HG03095 (cell line): ENCODE data around the gene APPBP2.
"Not testable (repeated sequence)": the region's sequence is repeated elsewhere in the genome, so short reads cannot be mapped to it uniquely, and the experiment has no call there.

ENCODE experiments used
- ATAC-seq: cut with Tn5 transposase; IDR thresholded peaks from one replicate; pipeline ENCODE4 v1.9.1; 2021; ENCODE audit warnings: moderate library complexity; ENCODE audit not compliant: unreplicated experiment

The APPBP2 gene

DNA sequence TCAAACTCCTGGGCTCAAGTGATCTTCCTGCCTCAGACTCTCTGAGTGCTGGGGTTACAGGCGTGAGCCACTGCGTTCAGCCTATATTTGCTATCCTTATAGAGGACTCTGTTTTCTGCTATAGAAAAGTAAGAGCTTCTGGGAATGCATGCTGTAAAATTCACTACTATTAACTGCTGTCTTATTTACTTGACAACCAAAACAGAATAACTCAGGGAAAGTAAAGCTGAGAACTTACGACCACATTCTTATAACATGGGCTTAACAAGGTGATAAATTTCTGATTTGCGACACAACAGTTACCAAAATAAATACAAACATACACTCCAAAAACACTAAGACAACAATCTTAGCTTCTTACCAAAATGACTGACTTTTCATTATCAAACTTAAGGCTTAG, 23.9 kb downstream of the APPBP2 start:
- no peak for ATAC-seq

GRCh38 chr17:60501589-60501988, 24.5 kb downstream of the APPBP2 start:
- ATAC-seq, result no peak

GRCh38 chr17:60496041-60496440, 30.0 kb downstream of the APPBP2 start:
- ATAC-seq, result no peak

GRCh38 chr17:60495260-60495659, 30.8 kb downstream of the APPBP2 start:
- ATAC-seq, result no peak

GRCh38 chr17:60493847-60494321, 32.2 kb downstream of the APPBP2 start:
- no peak for ATAC-seq

DNA sequence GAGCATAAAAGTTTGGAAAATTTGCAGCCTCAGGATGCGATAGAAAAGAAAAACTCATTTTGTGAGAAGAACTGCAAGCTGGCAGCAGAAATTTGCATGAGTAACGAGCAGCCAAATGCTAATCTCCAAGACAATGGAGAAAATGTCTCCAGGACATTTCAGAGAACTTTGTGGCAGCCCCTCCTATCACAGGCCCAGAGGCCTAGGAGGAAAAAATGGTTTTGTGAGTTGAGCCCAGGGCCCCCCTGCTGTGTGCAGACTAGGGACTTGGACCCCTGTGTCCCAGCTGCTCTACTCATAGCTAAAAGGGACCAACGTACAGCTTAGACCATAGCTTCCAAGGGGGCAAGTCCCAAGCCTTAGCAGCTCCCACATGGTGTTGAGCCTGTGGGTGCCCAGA, 34.3 kb downstream of the APPBP2 start:
- ATAC-seq, result no peak

DNA sequence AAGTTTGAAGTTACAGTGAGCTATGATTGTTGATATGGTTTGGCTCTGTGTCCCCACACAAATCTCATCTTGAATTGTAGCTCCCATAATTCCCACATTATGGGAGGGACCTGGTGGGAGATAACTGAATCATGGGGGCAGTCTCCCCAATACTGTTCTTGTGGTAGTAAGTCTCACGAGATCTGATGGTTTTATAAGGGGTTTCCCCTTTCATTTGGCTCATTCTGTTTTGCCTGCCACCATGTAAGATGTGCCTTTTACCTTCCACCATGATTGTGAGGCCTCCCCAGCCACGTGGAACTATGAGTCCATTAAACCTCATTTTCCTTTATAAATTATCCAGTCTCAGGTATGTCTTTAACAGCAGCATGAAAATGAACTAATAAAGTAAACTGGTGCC, 35.4 kb downstream of the APPBP2 start:
- not testable (repeated sequence) for ATAC-seq

DNA sequence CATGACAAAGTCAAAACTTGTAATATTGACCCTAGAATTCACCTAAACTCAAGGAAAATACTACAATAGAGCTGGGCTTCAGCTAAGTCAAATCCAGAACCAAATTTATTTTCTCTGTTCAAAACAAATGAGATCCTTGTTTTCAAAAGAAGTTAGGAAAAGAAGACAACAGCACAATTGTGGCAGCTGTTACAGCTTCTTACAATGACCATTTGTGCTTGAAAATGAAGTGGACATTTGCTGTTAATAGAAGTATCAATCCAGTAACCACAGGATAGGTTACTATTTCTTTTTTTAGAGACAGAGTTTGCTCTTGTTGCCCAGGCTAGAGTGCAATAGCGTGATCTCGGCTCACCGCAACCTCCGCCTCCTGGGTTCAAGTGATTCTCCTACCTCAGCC, 44.4 kb downstream of the APPBP2 start:
- no peak for ATAC-seq

DNA sequence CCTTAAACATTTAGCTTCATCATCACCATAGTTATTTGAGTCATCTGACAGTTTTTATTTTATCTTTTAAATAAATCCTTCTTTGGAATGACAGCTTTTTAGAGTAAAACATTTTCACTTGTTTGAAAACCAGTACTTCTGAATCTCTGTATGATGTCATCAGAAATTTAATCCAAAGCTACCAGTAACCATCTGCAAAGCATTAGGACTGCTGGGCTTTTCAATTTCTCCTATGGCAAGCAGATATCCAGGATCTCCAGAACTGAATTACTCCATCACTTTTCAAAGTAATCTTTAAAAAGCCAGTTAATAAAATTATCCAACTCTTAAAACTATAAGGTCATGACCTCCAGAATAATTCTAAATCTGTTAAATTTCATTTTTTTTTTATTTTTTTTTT, 52.3 kb downstream of the APPBP2 start:
- no peak for ATAC-seq

DNA sequence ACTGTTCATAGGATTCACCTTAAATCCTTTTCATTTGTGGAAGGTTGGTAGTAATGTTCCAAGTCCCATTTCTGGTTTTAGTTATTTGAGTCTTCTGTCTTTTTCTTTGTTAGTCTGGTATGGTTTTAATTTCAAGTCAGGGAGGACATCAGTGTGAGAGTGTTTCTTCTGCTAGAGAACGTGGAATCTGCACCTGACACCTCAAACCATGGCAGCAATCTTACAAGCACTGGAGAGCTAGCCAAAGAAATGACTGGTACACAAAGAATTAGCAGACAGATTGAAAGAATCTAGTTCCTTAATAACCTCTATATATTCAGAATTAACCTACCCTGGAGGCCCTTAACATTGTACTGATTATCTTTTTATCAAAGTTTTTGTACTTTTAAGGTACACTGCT, 53.6 kb downstream of the APPBP2 start:
- no peak for ATAC-seq

DNA sequence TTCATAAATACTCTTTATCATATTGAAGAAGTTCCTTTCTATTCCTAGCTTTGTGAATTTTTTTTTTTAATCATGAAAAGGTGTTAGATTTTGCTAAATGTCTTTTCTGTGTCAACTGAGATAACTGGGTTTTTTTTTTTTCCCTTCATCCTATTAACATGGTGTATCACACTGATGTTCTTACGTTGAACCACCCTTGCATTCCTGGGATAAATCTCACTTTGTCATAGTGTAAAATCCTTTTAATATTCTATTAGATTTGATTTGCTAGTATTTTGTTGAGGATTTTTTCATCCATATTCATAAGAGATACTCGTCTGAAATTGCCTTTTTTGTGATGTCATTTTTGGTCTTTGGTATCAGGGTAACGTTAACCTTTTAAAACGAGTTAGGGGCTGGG, 54.6 kb downstream of the APPBP2 start:
- ATAC-seq, result no peak

DNA sequence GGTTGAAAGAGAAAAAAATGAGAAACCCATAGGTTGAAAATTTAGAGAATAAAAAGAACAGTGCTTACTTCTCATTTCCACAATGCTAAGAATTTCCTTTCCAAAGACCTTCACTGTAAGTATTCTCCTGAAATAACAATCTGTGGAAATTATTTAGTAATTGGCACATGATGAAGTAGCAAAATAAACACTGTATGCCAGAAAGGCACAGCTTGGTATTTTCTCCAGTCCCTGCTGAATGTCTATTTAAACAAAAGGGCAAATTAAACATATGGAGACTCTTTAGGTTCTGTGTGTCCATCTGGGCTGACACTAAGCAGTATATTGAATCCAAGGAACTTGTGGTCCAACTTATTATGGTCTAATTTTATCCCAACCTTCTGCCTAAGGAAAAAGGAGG, 57.7 kb downstream of the APPBP2 start:
- no peak for ATAC-seq

DNA sequence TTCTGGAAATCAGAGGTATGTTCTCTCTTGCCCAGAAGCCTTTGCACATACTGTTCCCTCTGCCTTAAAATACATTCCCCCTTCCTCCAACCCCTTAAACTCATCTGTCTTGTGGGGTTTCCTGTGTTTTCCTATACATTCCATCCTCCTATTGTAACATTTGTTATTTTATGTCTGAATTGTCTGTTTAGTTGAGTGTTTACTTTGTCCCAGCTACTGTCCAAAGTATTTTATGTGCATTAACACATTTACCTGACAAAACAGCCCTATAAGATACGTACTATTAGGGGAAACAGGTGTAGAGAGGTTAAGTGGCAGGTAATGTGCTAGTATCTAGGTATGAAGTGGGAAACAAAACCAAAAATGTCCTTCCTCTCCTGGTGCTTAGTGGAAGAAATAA, 61.7 kb downstream of the APPBP2 start:
- ATAC-seq, result no peak

DNA sequence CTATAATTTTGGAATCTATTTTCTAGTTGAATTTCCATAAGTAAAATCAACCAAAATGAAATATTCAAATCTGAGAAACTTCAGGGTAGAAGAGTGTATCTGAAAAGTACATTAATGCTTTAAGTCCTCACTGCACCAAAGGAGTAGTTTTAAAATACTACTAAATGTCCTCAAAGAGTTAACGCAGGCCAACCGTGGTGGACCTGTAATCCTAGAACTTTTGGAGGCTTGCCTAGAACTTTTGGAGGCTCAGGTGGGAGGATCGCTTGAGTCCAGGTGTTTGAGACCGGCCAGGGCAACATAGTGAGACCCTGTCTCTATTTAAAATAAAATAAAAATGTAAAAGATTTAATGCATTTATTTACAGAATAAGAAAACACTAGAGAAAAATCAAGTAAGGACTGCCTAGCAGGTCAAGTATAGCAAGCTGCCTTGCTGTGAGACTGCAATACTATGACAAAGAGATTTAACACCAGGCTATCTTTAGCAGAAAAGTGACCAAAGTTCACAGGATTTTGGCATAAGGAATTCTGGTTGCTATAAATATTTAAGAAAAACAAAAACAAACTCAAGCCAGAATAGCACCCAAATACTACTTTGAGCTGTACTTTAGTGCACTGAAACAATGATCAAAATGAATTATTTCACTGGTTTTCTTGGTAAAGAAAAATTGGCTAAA, 62.7 kb downstream of the APPBP2 start:
- no peak for ATAC-seq

GRCh38 chr17:60461584-60461983, 64.5 kb downstream of the APPBP2 start:
- no peak for ATAC-seq

DNA sequence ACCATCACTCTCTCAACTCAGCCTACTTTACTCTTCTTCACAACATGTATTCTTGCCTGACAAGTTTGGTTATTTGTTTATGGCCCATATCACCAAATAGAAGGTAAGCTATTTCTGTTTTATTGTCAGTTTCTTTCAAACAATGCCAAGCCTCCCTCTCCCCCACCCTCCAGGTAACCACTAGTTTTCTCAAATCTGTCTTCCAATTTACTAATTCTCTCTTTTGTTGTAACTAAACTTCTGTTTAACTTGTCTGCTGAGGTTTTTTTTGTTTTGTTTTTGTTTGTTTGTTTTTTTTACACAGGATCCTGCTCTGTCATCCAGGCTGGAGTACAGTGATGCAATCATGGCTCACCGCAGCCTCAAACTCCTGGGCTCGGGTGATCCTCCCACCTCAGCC, 68.9 kb downstream of the APPBP2 start:
- ATAC-seq, result no peak

GRCh38 chr17:60455378-60455777, 70.7 kb downstream of the APPBP2 start:
- ATAC-seq, result no peak

DNA sequence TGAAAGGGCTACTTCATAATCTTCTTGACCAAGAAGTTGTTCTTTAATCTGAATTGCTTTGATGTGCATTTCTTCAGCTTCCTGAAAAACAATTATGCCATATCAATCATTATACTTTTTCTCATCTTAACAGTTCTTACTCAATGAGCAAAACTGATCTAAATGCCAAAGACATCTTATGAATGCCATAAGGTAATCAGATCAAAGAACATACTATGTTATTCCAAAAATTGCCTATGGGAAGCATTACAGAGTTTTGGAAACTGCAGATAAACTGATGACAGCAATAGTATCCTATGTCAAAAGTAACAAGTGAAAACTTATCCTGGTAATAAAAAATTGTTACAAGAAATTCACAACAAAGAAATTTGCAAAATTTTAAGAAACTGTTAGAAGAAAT, 74.1 kb downstream of the APPBP2 start:
- no peak for ATAC-seq

- no peak for ATAC-seq
Measured at GRCh38 chr17:60451071-60451470, 75.0 kb downstream of the APPBP2 start.

DNA sequence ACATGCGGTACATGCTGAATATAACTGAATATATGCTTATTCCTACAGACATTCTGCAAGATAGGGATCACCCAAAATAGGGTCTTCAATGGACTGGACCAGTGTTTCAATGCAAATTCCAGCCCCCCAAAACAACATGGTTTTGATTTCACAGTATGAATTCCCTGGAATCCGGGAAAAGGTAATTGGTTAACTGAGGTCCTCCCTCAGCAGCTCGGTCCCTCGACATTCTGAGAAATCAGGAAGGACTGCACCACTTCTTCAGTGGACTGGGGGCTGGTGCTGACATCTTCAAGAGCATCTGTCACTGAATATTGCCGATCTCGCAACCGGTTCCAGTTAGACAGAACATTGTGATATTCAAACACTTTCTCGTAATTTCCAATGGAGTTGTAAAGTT, 78.7 kb downstream of the APPBP2 start:
- ATAC-seq, result no peak

DNA sequence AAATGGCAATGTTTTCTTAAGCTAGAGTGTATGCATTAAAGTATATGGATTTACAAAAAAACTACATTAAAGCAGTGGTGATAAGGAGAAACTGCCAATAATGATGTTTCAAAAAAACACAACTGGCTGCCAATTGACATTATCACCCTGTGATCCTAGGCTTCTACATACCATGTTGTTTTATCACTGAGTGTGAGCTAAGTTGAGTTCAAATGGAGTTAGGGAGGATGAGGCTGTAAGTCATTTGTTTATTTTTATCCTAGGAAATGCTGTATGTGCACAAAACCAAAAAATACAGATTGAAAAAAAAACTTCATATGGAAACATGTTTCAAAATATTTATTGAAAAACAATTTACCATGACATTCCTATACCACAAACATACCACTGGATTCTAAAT, 80.9 kb downstream of the APPBP2 start:
- ATAC-seq, result no peak

DNA sequence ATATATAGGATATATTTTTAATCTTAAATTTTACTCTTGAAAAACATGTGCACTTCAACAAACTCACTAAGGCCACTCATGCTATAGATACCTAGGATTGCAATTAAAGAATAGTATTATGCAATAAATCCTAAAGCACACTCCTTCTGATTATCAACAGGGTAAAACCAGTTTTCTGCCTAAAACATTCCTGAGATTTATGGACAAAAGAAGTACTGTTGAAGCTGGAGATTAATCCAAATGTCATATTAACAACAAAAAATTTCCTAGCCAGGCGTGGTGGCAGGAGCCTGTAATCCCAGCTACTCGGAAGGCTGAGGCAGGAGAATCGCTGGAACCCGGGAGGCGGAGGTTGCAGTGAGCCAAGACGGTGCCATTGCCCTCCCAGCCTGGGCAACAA, 82.3 kb downstream of the APPBP2 start:
- no peak for ATAC-seq
